Upper lobe of left lung (tissue), 6 donors: ENCODE data around the gene ATOSA. TPM values are rescaled to one million over a fixed set of nuclear protein-coding genes. Genes with fewer than 3 reads are reported as not detected.

Experiments used
- ATAC-seq, 2 donors: fragments of 200-7000 bp; cut with Tn5 transposase; one replicate each; pipeline ENCODE4 v1.9.1; 2022; ENCODE audit warnings: mild to moderate bottlenecking in 2 of 2, moderate library complexity in 2 of 2; ENCODE audit not compliant: low FRiP score in 2 of 2
- DNase-seq, 2 donors: peaks; one replicate each; pipeline ENCODE4 v3.0.0-alpha.2; 2019 to 2020
- H3K27ac ChIP-seq, 4 donors: fragments of 200-600 bp; sonication (generic); one replicate each; pipeline ENCODE4 v1.5.1; 2016 to 2019
- H3K27me3 ChIP-seq, 4 donors: fragments of 200-600 bp; sonication (generic); one replicate each; pipeline ENCODE4 v1.5.1; 2017 to 2019
- H3K36me3 ChIP-seq, 4 donors: fragments of 200-600 bp; sonication (generic); one replicate each; pipeline ENCODE4 v1.5.1; 2016 to 2019
- H3K4me1 ChIP-seq, 4 donors: fragments of 200-600 bp; sonication (generic); one replicate each; pipeline ENCODE4 v1.5.1; 2018 to 2019
- H3K4me3 ChIP-seq, 4 donors: fragments of 200-600 bp; sonication (generic); one replicate each; pipeline ENCODE4 v1.5.1; 2017 to 2019; ENCODE audit warnings: mild to moderate bottlenecking in 2 of 4, moderate library complexity in 1 of 4
- H3K9me3 ChIP-seq, 4 donors: fragments of 200-600 bp; sonication (generic); one replicate each; pipeline ENCODE4 v1.5.1; 2018 to 2019
- CTCF ChIP-seq, 6 experiments: fragments of 450-650 bp in 4 of 6; fragments of 200-600 bp in 2 of 6; sonication (generic) in 2 of 6; IDR thresholded peaks; one replicate each; pipeline ENCODE4 v1.5.1; 2016 to 2019; ENCODE audit warnings: antibody characterized with exemption in 6 of 6
- EP300 ChIP-seq, 4 donors: sonication (generic); formaldehyde crosslinking; IDR thresholded peaks; one replicate each; pipeline ENCODE4 v1.5.1; 2017; ENCODE audit warnings: antibody characterized with exemption in 4 of 4, control low read depth in 2 of 4
- POLR2A ChIP-seq, 4 donors: fragments of 450-650 bp; IDR thresholded peaks; one replicate each; pipeline ENCODE4 v1.5.1; 2016 to 2017; ENCODE audit warnings: antibody characterized with exemption in 4 of 4, mild to moderate bottlenecking in 2 of 4
- POLR2AphosphoS5 ChIP-seq, 2 donors: sonication (generic); formaldehyde crosslinking; IDR thresholded peaks; one replicate each; pipeline ENCODE4 v1.5.1; 2017; ENCODE audit warnings: antibody characterized with exemption in 2 of 2
- WGBS, 2 donors: methylation state at CpG; one replicate each; pipeline ENCODE4 v1.1.5; 2017 to 2018; 5-methylcytosine and 5-hydroxymethylcytosine counted together
- total RNA-seq, 6 donors: library from RNA; depleted of rRNA in 4 of 6; stranded (reverse); fragments of >200 nt in 4 of 6; gene quantifications; one replicate each; pipeline versions ENCODE4 v1.1.0 to v1.2.1, GENCODE V29; 2016 to 2021
- donor health status: DM: no; HTN: no; CAD: no; lungs with moderate emphysema.
- donor health status: DM: no; HTN: yes; CAD: no; lungs with severe emphysema.

The ATOSA gene
- total RNA-seq, 6 donors from 2014 or later = 30.8 to 115 (median 45.4) TPM

DNA sequence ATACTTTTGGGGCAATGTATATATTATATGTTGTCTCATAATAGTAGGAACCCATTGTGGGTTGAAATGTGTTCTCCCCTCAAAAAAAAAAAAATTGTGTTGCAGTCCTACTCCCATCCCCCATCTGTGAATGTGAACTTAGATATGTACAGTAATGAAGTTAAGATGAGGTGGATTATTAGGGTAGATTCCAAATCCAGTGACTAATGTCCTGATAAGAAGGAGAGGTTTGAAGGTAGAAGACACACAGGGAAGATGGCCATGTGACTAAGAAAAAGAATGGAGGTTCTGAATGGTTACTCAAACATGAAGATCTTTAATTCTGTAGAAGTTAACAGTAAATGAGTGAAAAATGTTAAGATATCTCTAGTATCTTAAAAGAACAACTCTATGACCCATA is 3.0 kb upstream of the ATOSA start:
- Histone ChIP-seq H3K36me3 (no peaks in the 10 kb centered on the region), H3K9me3 (no peaks in the 10 kb centered on the region), H3K27ac (peak overlapping the region in 1 of 4 donors; percentile 13), H3K4me1 (peaks cover 5 to 10% (median 8%) of the 10 kb centered on the region in 4 donors), H3K4me3 (no peak overlapping the region), H3K27me3 (no peaks in the 10 kb centered on the region)
- DNase-seq (no peak), ATAC-seq (no peak)
- TF ChIP-seq CTCF (IDR thresholded peaks at IDR 0.05) (no peak), POLR2A (IDR thresholded peaks at IDR 0.05) (no peak), POLR2AphosphoS5 (IDR thresholded peaks at IDR 0.05) (no peak), EP300 (IDR thresholded peaks at IDR 0.05) (no peak)

DNA sequence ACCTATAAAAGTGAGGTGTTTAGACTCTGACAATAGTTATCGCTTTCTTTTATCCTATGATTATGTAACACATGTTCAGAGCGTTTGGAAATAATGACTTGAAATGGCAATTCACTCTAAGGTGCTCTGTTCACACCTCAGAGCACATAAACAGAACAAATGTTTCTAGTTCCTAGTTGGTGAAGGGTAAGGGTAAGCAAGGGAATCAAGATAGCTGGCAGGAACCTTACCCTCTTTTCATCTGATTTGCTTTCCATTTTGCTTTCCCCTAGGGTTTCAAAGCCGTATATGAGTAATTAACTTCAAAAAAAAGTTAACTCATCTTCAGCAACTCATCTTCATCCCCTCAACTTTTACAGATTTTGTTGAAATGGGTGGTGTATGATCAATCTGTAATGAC is 2.3 kb upstream of the ATOSA start:
- H3K4me1 ChIP-seq = peaks cover 13 to 17% (median 16%) of the 10 kb centered on the region in 4 donors
- DNase-seq = no peak
- peaks cover 0 to 2% (median 0%) of the 10 kb centered on the region in 4 donors for H3K36me3 ChIP-seq
- H3K27me3 ChIP-seq = no peaks in the 10 kb centered on the region
- WGBS, 2 donors = 88 to 92% methylated on average over 3 of the region's 3 CpGs
- no peak for ATAC-seq
- no peak overlapping the region for H3K27ac ChIP-seq
- H3K9me3 ChIP-seq = no peaks in the 10 kb centered on the region
- TF ChIP-seq POLR2AphosphoS5 (IDR thresholded peaks at IDR 0.05) (no peak), CTCF (IDR thresholded peaks at IDR 0.05) (no peak), EP300 (IDR thresholded peaks at IDR 0.05) (no peak), POLR2A (IDR thresholded peaks at IDR 0.05) (no peak)
- H3K4me3 ChIP-seq = no peak overlapping the region

DNA sequence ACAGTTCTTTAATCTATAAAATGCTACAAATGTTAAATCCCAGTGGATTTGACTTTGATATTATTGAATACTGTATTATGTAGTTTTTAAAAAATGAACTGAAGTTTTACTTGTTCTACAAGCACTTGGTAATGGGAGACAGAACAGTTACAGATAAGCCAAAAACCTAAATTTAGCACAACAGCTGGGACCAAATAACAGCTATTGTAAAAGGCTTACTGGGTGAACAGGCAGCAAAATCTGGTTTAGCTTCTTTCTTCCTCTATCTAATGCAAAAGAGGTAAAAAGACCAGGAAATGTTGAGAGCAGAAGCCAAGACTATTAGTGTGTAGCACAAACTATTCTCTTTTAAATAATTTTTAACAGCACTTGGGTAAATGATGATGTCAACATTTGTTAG is 1.6 kb upstream of the ATOSA start:
- H3K4me3 ChIP-seq = no peak overlapping the region
- TF ChIP-seq EP300 (IDR thresholded peaks at IDR 0.05) (no peak), CTCF (IDR thresholded peaks at IDR 0.05) (no peak), POLR2AphosphoS5 (IDR thresholded peaks at IDR 0.05) (no peak), POLR2A (IDR thresholded peaks at IDR 0.05) (no peak)
- no peak overlapping the region for H3K27ac ChIP-seq
- DNase-seq (no peak), ATAC-seq (no peak)
- H3K36me3 ChIP-seq = peaks cover 0 to 7% (median 2%) of the 10 kb centered on the region in 4 donors
- no peaks in the 10 kb centered on the region for H3K27me3 ChIP-seq
- H3K9me3 ChIP-seq = no peaks in the 10 kb centered on the region
- H3K4me1 ChIP-seq = peaks cover 18 to 21% (median 19%) of the 10 kb centered on the region in 4 donors

DNA sequence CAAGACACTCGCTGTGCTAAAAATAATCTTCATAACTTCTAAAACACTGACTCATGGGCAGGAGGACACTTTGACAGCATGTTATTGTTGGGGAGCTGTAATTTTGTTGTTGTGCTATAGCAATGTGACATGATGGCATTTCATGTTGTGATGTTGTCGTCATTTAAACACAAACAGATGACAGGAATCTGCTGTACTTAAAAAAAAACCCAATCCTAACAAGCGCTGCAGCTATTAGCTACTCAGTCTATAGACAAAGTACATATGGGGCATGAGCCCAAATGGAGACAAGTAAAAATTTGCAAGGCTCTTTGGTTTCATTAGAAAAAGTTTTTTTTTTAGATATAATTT is 828 bp upstream of the ATOSA start:
- peak overlapping the region; percentile 97 to 99 (median 98) for H3K27ac ChIP-seq
- ATAC-seq = no peak

More for the DNA sequence above, 828 bp upstream of the ATOSA start:
- no peak for TF ChIP-seq EP300 (IDR thresholded peaks at IDR 0.05)
- TF ChIP-seq POLR2AphosphoS5 (IDR thresholded peaks at IDR 0.05) = no peak
- no peak for TF ChIP-seq CTCF (IDR thresholded peaks at IDR 0.05)
- no peak for TF ChIP-seq POLR2A (IDR thresholded peaks at IDR 0.05)
- Histone ChIP-seq H3K4me1 (peaks cover 23 to 29% (median 26%) of the 10 kb centered on the region in 4 donors), H3K4me3 (peak overlapping the region in 3 of 4 donors; percentile 67 to 92 (median 75)), H3K36me3 (peaks cover 0 to 7% (median 5%) of the 10 kb centered on the region in 4 donors), H3K9me3 (no peaks in the 10 kb centered on the region), H3K27me3 (no peaks in the 10 kb centered on the region)
- WGBS, 2 donors = 44 to 51% methylated on average over 3 of the region's 3 CpGs
- DNase-seq = no peak
